TTC549 (cell line): Measurements from ENCODE around the gene MUC12.
"Not testable (repeated sequence)": the region's sequence is repeated elsewhere in the genome, so short reads cannot be mapped to it uniquely, and the experiment has no call there.

ENCODE experiments used
- FAIRE-seq: peaks from 2 replicates; lab custom pipeline; 2012; peaks lifted over from hg19 to GRCh38; lab: Jason Lieb, UNC

Gene MUC12

GRCh38 chr7:101064176-101064550 is 94.8 kb downstream of the MUC12 start:
- FAIRE-seq, result not testable (repeated sequence)

GRCh38 chr7:101065162-101065561 is 95.8 kb downstream of the MUC12 start:
- FAIRE-seq, result not testable (repeated sequence)

- FAIRE-seq, result no peak
Measured at GRCh38 chr7:101066141-101066832, 96.9 kb downstream of the MUC12 start.

GRCh38 chr7:101066833-101067177 is 97.4 kb downstream of the MUC12 start:
- no peak for FAIRE-seq

- no peak for FAIRE-seq
Measured at GRCh38 chr7:101068401-101068800, 99.0 kb downstream of the MUC12 start.
